GM15510 (cell line): ENCODE data around the gene SEZ6L.

Experiments
- POLR2A ChIP-seq: IDR thresholded peaks from 3 replicates; pipeline ENCODE4 v1.6.1; 2011; ENCODE audit warnings: borderline replicate concordance; ENCODE audit not compliant: insufficient read length; ENCODE audit errors: extremely low read depth

SEZ6L gene

DNA sequence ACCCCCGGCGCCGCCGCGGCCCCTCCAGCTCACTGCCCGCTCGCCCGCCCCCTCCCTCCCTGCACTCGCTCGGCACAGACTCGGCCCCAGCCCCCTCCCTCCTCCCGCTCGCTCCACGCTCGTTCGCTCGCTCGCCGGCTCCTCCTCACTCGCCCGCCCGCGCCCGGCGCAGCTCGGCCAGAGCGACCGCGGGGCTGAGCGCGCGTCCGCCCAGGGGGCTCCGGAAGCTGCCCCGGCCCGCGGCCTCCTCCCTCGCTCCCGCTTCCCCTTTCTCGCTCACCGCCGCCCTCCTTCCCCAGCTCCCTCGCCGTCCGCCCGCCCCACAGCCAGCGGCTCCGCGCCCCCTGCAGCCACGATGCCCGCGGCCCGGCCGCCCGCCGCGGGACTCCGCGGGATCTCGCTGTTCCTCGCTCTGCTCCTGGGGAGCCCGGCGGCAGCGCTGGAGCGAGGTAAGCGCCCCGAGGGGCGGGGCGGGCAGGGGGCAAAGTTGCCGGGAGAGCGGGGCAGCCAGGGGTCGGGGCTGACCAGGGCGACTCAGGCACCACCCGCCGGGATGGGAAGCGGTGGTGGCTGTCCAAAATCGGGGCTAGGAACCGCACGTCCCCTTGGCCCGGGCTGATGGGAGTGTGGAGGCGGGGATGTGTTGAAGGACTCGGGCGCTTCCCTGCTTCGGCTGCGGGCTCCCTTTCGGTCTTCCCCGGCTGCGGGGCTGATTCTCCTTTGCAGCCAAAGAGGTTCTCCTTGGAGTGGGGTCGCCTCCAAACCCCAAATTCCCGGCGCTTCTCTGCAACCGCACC lies at the start of gene SEZ6L:
TSS of gene SEZ6L (plus strand) at position 148 of the 797 bp plus-strand sequence. CDS start at position 356, 208 bp downstream.
- no peak for TF ChIP-seq POLR2A

DNA sequence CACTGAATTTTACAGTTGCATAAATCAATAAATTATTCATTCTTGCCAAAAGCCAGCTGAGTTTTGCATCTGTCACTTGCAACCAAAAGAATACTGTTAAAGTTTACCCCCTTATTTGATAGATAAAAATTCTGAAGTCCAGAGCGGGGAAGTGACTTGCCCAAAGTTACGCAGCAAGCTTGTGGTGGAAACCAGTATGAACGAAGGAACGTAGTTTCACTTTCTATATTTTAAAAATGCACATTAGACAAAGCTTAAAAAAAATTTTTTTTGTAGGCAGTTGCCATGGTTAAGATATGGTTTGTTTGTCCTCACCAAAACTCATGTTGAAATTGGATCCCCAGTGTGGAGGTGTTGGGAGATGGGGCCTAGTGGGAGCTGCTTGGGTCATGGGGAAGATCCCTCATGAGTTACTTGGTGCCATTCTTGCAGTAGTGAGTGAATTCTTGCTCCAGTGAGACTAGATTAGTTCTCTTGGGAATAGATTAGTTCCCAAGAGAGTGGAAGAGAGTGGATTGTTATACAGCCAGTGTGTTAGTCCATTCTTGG lies 46.3 kb upstream of the SEZ6L start:
- TF ChIP-seq POLR2A, result no peak

DNA sequence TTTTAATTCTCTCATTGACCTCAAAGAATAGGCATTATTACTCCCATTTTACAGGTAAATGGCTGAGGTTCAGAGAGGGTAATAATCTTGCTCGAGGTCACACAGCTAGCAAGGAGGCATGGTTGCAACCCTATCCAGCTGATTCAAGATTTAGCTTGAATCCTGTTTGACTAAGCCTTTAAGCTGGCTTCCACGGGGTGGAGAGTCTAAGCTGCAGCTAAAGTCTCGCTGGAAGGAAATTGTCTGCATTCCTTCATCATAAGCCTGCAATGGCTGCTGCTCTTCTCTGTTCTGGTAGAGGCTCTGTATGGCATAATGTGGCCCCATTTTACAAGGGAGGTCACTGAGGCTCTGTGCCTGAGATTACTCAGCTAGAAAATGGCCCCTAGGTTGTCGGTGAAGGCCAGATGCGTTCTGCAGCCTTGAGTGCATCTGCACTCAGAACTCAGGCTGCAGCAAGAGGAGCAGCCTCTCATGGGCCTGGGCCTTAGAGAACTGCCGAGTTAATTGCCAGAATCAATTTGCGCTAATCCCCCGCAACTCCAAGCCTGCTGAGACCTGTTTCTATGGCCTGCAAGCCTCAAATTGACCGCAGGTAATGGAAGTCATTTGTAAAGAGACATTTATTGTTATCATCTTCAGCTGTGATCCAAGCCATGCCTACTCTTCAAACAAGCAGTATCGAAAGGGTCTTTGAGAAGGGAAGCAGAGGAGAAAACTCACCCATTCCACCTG lies 44.1 kb upstream of the SEZ6L start:
- no peak for TF ChIP-seq POLR2A

DNA sequence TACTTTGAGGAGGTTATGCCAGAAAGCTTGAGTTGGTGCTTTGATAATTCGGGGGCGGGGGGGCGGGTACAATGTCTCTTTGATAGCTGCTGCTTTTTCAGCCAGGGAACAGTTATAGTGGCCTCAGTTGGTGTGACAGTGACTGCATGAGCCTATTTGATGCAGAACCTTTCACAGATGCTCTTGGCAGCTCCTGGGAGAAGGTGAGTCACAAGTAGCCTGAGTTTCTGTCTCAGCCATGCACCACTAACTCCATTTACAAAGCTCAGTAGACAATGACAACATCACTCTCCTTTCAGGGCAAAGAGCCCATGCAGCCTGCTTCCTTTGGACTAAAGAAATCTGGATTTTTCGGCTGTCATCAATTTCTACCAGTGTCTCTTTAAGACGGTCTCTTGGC lies 42.1 kb upstream of the SEZ6L start:
- no peak for TF ChIP-seq POLR2A

DNA sequence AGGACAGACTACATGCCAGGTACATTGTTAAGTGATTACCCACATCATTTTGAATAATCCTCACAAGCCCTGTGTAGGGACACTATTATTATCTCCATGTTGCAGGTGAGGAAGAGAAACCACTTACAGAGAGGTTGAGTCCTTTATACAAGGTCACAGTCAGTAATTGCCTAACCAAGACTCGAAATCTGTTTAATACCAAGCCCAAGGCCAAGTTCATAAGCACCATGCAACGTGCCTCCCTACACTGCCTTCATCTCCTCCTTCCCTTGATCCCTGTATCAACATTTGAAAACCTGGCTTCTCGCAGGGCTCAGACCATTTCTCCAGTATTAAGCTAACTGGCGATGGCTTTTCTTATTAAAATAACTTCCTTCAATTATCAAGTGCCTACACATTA lies 41.7 kb upstream of the SEZ6L start:
- TF ChIP-seq POLR2A, result no peak

DNA sequence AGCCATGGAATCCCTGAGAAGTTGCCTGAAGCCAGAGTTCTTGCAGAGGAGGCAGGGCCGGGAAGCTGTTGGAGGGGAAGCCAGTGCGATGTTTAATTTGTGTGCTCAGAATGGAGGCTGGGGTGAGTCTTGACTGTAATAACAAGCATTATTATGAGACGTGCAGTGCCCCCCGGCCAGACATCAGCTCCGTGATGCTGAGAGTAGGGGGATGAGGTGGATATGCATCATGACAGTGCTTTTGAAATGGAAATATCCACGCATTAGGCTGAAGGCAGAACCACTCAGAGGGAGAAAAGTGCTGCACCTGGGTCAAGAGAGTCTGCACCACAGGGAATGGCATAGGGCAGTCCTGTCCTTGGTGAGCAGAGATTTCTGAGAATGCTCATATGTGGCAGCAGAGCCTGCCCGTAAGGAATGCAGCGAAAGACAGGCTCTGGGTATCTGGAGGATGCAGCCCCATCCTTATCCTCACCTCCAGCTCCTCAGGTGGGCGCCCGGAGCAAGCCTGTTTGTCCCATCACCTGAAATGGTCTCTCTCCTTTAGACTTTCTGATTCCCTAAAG lies 37.6 kb upstream of the SEZ6L start:
- TF ChIP-seq POLR2A, result no peak

DNA sequence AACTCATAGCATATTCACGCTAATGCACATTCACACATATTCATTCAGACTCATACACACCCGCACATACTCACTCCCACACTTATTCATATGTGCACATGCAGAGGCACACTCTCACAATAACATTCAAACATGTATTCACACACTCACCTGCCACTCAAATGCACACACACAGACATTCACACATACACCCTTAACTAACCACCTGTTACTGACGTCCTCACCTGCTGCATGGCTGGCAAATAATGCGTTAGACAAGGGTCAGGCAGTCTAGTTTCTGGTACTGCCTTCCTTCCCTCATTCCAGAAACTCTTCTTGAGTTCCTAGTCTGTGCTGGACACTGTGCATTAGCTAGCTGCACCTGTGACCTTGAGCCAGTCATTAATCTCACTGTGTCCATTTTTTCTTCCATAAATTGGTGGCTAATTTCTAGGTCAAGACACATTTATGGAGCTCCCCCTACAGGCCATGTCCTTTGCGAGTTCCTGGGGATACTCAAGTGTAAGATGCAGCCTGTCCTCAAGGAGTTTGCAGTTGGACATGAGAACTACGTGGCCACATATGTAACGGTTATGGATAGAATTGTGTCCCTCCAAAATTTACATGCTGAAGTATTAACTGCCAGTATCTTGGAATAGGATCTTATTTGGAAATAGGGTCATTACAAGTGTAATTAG lies 34.5 kb upstream of the SEZ6L start:
- no peak for TF ChIP-seq POLR2A

DNA sequence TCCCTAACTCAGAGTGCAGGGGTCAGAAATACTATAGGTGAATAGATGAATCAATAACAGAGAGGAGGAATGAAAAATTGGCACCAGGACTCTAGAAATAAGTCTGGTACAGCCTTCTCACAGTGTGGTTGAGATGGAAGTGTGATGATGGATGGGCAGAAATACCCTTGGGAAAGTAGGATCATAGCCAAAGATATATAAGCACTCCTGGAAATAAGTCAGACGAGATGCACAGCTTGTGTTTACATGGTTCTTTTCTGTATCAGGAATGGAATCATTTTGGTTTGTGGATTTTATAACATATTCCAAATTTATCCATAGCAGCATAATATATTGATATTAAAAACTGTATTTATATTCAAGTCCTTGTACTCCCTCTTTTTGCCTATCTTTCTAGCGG lies 33.5 kb upstream of the SEZ6L start:
- TF ChIP-seq POLR2A, result no peak

DNA sequence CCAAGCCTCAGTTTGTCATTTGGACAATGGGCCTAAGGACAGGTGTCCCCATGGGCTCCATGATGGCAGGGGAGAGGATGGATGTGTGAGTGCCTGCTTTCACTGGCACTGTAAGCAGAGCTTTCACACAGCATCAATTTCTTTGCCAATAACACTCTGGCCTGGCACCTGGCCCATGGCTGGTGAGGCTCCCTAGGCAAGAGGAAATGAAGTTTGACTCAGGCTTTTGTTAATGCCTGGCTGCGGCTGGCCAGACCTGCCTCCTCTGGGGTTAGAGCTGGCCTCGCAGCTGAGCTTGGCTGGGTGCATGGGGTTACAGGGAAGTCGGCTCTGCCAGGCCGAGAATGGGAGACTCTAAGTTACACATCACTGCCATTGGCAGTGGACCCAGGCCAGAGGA lies 30.0 kb upstream of the SEZ6L start:
- no peak for TF ChIP-seq POLR2A

DNA sequence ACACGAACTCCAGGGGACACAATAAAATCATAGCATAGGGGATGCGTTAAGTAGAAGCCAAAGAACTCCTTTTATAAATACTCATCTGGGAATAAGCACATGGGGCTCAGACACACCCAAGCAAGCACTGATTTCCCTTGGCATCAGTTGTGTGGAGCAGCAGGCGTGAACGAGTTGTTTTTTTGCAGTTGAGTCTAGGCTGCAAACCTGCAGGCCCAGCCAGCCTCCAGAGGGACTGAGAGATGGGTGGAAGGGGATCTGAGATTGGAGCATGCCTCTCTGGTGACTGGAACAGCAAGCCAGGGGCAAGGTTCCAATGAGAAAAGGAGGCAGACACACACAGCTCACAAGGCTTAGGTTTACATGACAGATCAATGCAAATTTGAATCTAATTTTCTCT lies 27.4 kb upstream of the SEZ6L start:
- TF ChIP-seq POLR2A, result no peak

DNA sequence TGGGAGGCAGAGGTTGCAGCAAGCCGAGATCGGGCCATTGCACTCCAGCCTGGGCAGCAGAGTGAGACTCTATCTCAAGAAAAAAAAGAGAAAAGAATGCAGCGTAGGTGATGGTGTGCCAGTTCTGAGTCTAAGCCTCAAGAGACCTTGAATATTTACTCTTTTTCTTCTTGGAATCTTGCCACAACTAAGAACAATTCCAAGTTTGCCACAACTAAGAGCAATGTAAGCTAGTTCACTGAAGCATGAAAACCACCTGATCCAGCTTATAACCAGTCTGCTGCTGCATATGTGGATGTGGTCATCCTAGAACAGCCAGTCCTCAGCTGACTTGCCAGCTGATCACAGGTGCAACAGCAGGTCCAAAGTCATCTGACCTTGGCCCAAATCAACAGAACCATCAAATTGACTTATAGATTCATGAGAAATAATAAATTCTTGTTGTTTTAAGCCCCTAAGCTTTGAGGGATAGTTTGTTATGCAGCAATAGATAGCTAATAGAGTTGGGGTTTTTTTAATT lies 25.4 kb upstream of the SEZ6L start:
- TF ChIP-seq POLR2A, result no peak

DNA sequence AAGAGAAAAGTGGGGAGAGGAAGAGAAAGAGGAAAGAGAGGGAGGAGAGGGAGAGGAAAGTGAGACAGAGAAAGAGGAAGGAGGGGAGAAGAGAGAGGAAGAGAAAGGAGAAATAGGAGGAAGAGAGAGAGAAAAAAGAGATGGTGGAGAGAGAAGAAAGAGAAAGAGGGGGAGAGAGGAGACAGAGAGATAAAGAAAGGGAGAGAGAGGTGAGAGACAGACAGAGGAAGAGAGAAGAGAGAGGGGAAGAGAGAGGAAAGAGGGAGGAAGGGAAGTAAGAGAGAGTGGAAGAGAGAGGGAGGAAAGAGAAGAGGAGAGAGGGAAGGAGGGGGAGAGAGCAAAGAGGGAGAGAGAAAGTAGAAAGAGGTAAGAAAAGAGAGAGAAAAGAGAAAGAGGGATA lies 9.4 kb upstream of the SEZ6L start:
- TF ChIP-seq POLR2A, result no peak

DNA sequence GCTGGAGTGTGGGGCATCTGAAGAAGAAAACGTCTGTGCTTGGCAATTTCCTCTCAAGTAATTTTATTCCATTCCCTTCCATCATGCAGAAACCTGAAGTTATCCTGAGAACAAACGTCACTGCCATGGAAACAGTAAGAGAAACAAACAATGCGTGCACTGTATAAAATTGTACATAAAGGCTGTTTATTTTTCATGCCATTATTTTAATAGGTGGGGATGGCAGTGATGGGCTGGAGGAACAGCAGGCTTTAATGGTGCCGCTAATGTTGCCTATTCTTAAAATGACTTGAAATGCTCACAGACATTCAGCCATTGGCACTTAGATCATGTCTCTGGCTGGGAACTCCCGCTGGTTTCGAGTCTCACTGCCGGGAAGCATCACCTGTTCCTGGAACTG lies 7.5 kb upstream of the SEZ6L start:
- no peak for TF ChIP-seq POLR2A

DNA sequence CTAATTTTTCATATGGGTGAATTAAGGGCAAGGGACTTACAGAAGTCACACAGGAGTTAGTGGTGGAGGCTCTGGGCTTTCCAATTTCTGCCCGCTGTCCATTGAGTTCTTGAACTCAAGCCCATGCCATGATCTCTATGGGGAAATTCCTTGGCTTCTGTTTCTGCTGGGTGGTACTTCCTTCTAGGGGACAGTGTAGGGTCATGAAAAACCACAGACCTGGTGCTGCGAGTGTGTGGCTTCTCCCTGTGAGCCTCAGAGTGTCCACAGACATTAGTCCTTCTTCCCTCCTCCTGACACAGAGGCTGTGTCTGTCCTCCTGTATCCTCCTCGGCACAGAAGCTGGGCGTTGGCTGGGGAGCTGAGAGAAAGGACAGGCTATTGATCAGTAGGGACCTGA lies 6.3 kb upstream of the SEZ6L start:
- no peak for TF ChIP-seq POLR2A

DNA sequence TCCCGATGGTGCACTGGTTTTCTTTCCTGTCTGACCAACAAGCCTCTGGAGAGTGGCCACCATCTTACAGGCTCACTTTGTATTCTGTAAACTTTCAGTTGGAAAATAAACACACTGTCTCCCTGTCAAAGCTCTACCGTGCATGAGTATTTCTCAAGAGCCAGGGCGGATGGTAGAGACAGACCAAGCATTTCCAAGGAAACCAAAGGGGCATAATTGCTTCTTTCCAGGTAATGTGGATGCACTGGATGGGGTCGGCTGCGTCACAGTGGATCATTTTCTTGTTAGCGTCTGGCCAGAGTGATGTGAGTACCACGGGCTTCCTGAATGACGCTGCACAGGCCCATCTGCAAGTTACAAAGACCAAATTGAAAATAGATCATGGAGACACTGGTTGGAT lies 5.1 kb upstream of the SEZ6L start:
- TF ChIP-seq POLR2A, result no peak
